ENCODE results near the gene PI3.
"Not testable (repeated sequence)": the region's sequence is repeated elsewhere in the genome, so short reads cannot be mapped to it uniquely, and the experiment has no call there.

PI3 gene, protein sequence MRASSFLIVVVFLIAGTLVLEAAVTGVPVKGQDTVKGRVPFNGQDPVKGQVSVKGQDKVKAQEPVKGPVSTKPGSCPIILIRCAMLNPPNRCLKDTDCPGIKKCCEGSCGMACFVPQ

DNA sequence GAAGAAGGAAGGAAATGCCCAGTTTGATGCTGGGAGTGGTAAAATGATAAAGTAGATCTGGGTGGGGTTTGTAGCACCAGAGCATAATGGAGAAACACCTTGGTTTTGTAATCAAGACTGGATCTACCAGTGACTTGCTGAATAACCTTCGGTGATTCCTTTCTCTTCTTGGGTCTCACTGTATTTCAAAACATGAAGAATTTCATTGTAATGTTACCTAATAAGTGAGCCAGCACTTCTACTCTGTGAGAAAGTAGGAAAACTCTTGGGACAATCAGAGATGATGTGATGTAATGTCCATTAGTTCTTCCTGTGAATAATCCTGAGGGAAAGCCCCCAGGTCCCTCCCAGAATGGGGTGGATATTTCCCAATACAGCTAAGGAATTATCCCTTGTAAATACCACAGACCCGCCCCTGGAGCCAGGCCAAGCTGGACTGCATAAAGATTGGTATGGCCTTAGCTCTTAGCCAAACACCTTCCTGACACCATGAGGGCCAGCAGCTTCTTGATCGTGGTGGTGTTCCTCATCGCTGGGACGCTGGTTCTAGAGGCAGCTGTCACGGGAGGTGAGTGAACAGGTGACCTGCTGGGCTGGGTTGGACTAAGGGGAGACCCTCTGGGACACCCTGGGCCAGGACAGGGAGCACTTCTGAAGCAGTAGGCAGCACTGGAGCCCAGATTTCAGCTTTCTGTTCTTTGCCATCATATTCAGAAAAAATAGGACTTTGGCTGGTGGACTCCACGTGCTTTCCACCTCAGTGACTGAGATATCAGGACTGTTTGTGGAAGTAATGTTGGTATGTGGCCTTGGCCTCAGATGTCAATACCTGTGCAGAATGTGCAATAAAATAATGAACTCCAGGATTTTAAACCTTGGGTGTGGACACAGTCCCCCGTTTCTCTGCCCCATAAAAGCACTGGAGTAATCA lies at the start of gene PI3:
PI3 (plus strand) TSS at position 469 of the 931 bp plus-strand sequence; CDS start at position 490, 21 bp downstream.
- DNase-seq (ENCODE audit: low read depth in 3 of 3), result no peak

DNA sequence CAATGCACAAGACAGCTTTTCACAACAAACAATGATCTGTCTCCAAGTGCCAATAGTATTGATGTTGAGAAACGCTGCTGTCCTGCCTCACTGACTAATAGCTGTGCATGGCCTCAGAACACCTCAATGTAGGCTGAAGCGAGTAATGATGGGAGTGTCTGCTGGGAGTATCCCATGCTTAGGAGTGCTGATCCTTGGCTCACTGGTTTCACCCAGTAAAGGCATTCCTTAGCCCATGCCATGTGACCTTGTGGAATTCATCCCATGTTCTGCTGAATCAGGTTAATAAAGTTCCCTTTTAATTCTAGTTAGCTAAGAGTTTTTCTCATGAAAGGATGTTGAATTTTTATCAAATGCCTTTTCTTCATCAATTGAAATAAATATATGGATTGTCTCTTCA lies 46.6 kb upstream of the PI3 start:
- no peak for DNase-seq (ENCODE audit: low read depth in 3 of 3)

DNA sequence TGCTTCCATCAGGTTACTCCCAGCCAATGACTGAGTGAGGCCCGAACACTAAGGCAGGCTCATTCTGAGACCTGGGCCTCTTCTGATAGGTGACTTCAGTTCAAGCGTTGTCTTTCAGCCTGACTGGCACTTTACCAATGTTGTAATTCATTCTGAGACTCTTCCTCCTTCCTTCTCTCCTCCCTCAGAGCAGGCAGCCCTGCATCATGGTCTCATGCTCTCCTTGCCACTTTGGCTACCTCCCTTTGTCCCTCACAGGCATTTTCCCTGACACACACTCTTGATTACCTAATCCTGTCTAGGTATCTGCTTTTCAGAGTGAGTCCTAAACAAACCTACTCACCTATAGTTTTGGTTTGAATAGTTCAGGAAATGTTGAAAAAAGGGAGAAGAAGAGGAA lies 37.8 kb upstream of the PI3 start:
- no peak for DNase-seq (ENCODE audit: low read depth in 3 of 3)

DNA sequence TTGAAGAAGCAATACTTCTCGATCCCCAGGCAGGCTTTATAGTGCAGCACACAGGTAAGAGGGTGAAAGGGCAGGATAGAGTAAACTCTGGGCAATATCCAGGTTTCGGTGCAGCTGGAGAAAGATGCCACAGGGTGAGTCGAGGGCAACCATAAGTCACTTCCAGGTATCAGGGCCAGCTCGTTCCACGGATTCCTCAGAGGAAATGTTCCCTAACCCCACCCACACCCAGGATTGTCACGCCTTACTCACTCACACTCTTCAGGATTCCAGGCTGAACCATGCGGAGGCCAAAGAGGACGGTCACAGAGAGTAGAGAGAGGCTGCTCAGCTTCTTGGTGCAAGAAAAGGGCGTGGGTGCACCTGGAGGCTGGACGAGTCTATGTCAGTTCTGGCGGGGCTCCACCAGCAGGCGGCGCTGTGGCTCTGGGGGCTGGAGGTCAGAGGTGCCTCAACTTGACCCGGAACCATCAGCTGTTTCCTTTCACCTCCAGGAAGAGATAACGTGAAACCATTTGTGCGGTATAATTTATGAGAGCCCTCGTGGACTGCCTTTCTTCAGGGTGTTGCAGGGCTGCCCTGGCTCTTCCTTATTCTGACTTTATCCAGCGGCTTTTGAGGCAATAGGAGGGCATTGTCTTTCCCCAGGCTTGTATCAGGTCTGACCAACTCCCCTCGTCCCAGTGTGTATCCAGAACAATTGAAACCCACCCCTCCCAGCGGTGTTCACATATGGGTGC lies 36.0 kb upstream of the PI3 start:
- DNase-seq (ENCODE audit: low read depth in 3 of 3), result peak; percentile 23 to 78 (median 27)

DNA sequence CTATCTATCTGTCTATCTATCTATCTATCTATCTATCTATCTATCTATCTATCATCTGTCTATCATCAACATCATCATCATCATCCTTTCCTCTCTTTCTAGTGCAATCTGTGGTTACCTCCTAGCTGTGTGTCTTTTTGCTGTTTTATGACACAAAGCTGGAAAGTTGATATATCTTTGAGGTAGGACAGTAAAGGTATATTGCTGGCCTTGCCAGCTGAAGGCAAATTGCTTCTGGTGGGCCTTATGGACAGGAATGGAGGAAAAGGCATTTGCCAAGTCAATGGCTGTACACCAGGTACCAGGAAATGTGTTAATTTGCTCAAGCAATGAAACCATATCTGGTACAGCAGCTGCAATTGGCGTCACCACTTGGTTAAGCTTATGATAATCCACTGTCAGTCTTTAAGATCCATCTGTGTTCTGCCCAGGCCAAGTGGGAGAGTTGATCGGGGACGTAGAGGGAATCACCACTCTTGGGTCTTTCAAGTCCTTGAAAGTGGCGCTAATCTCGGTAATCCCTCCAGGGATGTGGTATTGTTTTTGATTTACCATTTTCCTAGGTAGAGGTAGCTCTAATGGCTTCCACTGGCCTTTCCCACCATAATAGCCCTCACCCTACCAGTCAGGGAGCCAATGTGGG lies 34.8 kb upstream of the PI3 start:
- not testable (repeated sequence) for DNase-seq (ENCODE audit: low read depth in 3 of 3)

DNA sequence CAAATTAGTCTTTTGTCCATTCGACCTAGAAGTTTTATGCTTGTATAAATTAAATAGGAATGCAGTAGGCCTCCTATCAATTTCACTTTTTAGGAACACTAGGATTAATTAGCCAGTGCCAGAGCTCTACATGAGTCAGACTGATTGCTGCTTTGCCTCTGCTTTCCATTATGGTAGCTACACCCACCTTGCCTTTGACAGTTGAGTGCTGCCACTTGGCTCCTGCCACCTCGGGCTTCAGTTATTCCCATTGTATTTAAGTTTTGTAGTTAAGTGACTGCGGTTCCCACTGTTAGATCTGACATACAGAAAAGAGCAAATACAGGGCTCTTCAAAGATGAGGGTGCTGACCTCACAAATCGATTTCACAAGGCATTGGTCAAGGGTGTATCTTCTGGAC lies 33.9 kb upstream of the PI3 start:
- DNase-seq (ENCODE audit: low read depth in 3 of 3), result no peak

DNA sequence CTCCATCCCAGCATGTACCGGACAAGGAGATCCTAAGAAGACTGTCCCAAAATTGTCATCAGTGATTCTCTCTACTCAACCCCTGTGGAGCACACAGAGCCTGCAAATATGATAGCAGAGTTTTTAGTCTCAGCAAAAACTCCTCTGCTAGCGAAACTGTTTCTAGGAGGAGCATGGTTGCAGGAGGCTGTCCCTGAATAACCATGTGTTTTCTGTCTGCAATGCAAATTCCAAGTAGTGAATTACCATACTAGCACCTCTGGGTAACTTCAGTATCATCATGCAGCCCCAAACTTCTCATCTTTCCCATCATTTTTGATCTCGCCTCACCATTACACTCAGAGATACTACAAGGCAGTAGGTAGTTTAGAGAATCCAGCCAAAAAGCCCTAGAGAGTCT lies 25.6 kb upstream of the PI3 start:
- no peak for DNase-seq (ENCODE audit: low read depth in 3 of 3)

DNA sequence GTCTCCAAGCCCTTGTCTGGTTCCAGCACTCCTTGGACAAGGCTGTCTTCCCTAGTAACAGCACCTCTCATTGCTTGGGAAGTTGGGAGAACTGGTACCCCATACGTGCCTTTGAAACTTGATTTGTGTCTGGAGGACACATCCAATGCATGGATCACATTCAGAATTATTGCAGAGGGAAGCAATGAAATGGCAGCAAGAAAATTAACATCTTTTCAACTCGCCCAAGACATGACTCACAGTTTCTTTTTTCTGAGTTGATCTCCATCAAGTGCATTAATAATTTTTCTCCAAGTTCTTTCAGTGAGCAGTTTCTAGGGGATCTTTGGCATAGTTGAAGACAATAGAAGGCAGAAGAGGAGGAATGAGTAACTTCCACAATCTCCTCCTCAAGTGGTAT lies 22.3 kb upstream of the PI3 start:
- DNase-seq (ENCODE audit: low read depth in 3 of 3), result no peak

DNA sequence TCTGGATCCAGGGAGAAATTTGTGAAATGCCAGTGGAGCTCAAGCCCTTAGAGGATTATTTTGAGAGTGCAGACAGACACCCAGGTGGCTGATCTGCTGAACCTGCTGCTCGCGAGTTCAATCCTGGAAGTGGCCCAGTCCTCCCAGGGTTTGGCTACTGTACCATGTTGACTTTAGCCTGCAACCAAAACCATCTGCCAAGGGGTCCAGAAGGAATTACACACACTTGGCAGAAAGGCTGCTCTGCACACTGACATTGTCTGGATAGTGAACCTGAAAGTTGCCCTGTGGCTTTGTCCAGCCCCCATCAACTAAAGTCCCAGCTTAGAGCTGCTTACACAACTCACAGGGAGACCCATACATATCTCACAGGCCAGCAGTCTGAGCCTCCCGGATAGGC lies 21.6 kb upstream of the PI3 start:
- no peak for DNase-seq (ENCODE audit: low read depth in 3 of 3)

DNA sequence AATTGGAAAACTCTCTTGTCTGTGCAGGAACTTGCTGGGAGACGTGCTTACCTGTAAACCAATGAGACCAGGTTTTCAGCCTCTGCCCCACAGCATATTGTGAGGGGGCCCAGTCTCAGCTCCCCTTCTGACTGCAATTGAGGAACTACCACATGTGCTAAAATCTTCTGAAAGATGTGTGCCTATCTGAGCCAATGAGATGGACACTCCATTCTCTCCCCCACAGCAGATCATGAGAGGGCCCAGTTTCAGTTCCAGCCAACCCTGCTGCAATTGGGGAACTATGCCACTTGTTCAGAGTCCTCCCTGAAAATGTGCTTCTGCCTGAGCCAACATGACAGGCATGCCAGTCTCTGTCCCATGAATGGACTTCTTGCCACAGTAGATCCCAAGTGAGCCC lies 20.9 kb upstream of the PI3 start:
- DNase-seq (ENCODE audit: low read depth in 3 of 3), result no peak

DNA sequence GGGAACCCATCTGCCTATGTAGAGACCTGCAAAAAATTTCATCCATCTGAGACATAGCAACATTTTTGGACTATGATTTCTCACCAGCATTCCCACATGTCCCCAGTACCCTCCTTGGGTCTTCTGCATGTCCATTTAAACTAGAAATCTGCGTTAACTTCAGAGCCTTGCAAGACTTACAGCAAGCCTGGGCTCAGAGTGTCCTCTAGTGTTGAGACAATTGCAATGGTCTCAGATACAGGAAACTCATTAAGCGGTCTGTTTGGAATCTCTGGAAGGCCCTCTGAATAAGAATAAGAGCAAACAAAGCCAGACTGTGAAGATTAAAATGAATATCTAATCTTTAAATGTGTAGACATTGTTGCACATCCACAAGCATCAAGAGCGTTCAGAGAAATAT lies 20.5 kb upstream of the PI3 start:
- no peak for DNase-seq (ENCODE audit: low read depth in 3 of 3)

DNA sequence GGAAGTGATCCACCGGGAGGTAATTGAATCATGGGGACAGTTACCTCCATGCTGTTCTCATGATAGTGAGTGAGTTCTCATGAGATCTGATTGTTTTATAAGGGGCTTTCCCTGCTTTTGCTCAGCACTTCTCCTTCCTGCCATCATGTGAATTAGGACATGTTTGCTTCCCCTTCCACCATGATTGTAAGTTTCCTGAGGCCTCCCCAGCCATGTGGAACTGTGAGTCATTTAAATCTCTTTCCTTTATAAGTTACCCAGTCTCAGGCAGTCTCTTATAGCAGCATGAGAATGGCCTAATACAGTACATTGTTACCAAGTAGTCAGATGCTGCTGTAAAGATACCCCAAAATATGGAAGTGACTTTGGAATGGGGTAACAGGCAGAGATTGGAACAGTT lies 19.9 kb upstream of the PI3 start:
- not testable (repeated sequence) for DNase-seq (ENCODE audit: low read depth in 3 of 3)

DNA sequence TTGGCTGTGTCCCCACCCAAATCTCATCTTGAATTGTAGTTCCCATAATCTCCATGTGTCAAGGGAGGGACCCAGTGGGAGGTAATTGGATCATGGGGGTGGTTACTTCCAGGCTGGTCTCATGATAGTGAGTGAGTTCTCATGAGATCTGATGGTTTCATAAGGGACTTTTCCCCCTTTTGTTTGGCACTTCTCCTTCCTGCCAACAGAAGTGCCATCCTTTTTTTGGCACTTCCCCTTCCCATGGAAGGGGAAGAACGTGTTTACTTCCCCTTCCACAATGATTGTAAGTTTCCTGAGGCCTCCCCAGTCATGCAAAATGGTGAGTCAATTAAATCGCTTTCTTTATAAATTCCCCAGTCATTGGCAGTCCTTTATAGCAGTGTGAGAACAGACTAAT lies 18.0 kb upstream of the PI3 start:
- DNase-seq (ENCODE audit: low read depth in 3 of 3), result no peak

DNA sequence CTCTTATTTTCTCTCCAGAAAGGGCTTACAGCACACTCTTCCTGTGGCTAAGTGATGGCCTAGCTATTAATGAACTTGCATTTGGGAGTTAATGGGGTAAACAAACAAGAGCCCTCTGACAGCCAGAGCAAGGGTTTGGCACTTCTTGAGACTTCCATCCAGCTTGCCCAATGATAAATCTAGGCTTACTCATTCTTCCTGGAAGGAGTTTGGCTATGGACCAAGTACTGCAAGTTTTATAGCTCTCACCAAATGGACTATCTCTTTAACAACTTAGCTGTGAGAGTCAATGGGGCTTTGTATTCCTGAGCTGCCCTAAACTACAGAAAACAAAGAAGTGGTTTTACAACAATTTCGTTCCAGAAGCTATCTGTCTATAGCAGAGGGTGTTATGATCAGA lies 16.7 kb upstream of the PI3 start:
- DNase-seq (ENCODE audit: low read depth in 3 of 3), result no peak

DNA sequence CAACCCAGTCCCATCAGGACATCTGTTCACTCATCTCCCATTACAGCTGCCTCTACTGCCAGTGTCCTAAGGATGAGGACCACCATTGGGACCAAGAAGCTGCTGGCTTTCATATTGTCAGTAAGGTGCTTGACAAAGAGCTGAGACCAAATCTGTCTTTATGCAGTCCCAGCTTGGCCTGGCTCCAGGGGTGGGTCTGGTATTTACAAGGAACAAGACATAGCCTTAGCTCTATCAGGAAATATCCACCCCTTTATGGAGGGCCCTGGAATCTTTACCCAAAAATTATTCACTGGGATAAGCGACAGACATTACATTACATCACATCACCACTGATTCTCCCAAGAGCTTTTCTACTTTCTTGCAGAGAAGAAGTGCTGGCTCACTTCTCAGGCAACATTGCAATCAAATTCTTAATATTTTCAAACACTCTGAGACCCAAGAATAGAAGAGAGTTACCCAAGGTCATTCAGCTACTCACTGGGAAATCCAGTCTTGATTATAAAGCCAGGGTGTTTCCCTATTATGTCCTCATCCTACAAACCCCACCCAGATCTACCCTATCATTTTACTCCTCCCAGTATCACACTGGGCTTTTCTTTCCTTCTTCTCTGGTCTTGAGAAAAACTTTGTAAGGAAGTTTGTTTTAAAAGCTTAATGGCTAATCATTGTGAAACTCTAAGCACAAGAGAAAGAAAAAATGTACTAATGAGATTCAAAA lies 11.5 kb upstream of the PI3 start:
- DNase-seq (ENCODE audit: low read depth in 3 of 3), result no peak

DNA sequence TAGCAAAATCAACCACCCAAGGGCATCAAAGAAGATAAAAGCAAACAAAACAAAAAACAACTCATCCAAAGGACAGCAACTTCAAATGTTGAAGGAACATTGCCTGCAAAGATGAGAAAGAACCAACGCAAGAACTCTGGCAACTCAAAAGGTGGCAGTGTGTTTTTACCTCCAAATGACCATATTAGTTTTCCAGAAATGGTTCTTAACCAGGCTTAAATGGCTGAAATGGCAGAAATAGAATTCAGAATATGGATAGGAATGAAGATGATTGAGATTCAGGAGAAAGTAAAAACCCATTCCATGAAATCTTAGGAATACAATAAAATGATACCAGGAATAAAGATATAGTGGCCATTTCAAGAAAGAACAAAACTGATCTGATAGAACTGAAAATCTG lies 9.8 kb upstream of the PI3 start:
- DNase-seq (ENCODE audit: low read depth in 3 of 3), result no peak

DNA sequence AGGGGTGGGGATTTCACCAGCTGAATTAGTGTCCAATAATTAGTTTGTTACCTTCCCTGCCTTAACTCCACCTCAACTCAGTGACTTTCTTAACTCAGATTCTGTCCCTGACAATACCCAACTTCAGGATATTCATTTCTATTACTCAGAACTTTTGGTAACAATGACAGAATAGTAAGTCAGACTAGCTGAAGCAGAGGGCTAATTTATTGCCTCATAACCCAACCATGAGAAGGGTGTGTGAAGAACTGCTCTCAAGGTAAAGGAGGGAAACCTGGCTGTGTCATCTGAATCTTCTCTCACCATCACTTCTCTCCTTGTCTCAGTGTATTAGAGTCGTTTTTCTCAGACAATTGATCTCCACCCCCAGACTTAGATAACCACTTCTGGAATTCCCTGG lies 1.2 kb upstream of the PI3 start:
- DNase-seq (ENCODE audit: low read depth in 3 of 3), result no peak

DNA sequence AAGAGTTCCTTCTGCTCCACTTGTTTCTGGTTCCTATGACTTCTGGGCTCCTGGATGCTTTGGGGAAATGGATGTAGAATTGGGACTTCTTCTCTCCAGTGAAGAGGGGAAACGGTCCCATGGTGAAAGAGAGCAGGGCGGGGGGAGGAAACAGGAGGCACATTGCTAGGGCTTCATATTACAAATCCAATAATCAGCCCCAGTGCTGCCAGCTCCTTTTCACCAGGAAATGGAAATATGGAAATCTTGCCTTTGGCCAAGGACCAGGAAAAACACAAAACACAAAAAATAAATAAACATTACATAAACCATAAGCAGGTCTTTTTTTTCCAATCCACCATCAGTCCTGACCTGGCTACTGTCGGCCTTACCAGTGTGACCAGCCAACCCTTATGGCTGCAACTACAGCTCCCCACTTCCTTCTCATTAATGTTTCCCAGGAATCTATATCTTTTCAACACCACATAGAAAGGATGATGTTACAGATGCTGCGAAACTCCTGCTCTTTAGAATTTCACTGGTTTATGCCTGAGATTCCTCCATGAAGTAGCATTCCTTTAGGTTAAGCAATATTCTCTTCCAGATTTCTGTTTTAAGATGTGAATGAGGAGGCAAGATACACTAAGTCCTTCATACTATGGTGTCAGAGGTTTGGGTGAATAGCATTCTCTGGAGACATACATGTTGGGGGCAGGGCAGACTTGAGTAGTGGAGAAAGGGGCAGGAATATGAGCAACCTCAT lies 2.0 kb downstream of the PI3 start:
- DNase-seq (ENCODE audit: low read depth in 3 of 3), result no peak

DNA sequence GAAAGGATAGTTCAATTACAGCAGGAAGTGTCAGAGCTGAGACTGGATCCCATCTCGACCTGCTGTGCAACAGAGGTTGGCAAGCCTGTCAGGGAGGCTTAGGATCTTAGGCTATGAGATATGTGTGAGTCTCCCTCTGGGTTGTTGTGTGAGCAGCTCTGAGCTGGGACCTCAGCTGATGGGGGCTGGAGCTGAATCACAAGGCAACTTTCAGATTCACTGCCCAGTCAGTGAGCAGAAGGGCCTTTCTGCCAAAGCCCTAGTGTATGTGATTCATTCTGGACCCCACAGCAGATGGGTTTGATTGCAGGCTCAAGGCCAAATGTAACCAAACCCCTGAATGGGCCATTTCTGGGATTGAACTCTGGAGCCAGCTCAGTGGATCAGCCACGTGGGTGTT lies 4.5 kb downstream of the PI3 start:
- DNase-seq (ENCODE audit: low read depth in 3 of 3), result no peak

DNA sequence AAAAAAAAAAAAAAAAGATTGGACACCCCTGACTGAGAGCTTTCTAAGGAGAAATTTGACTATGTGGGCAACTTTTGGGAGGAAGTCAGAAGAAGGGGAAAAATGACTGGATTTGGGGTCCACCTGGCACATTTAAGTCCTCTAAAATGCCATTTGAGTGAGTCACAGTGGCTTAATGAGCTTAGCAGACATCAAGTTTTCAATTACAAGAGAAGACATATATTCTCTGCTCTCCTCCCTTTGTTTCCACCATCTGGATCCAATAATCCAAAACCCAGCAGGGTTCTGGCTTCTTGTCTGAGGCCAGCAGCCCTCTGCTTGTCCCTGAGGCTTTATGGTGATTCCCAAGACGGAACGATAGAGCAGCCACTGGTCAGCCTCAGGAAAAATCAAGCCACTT lies 6.9 kb downstream of the PI3 start:
- DNase-seq (ENCODE audit: low read depth in 3 of 3), result no peak

DNA sequence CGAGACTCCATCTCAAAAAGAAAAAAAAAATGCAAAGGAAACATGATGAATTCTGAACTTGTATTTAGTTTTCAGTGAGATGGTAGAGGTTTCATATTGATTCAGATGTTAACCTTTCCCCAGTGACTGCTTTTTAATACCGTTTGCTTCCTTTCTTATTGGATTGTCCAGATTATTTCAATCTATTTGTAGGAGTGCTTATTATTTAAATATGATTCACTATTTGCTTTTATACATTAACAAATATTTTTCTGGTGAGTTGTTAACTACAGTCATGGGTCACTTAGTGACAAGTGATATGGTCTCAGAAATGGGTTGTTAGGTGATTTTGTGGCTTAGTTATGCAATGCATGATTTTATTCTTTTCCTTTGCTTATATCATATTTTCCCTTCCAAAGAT lies 8.4 kb downstream of the PI3 start:
- no peak for DNase-seq (ENCODE audit: low read depth in 3 of 3)
